Loucy (cell line): ENCODE measurements around the gene SSBP3.

Experiments used
- H2AFZ ChIP-seq: fragments of 200-600 bp; sonication (generic); 2 replicates; pipeline ENCODE4 v1.6.0; 2016; ENCODE audit warnings: antibody characterized with exemption, mild to moderate bottlenecking, low read length, moderate library complexity
- H3F3A ChIP-seq: fragments of 200-600 bp; 2 replicates; pipeline ENCODE4 v1.6.0; 2016; ENCODE audit warnings: antibody characterized with exemption, low read depth, mild to moderate bottlenecking
- H3K27me3 ChIP-seq: fragments of 200-600 bp; sonication (generic); 2 replicates; pipeline ENCODE4 v1.6.1; 2014; ENCODE audit warnings: low read length, mild to moderate bottlenecking; ENCODE audit not compliant: insufficient read depth, poor library complexity, severe bottlenecking
- H3K36me3 ChIP-seq: fragments of 200-600 bp; sonication (generic); 2 replicates; pipeline ENCODE4 v1.6.1; 2016; ENCODE audit warnings: low read length; ENCODE audit not compliant: insufficient read depth
- H3K4me1 ChIP-seq: fragments of 200-600 bp; sonication (generic); 2 replicates; pipeline ENCODE4 v1.5.1; 2014; ENCODE audit warnings: low read length, mild to moderate bottlenecking; ENCODE audit not compliant: insufficient read depth, poor library complexity, severe bottlenecking
- H3K4me2 ChIP-seq: fragments of 200-600 bp; sonication (generic); 2 replicates; pipeline ENCODE4 v1.6.0; 2014; ENCODE audit warnings: antibody characterized with exemption, low read length, low read depth, mild to moderate bottlenecking; ENCODE audit not compliant: poor library complexity, severe bottlenecking
- H3K4me3 ChIP-seq: fragments of 200-600 bp; sonication (generic); 2 replicates; pipeline ENCODE4 v1.5.1; 2014; ENCODE audit warnings: low read length, mild to moderate bottlenecking, mixed read lengths; ENCODE audit not compliant: poor library complexity, severe bottlenecking
- H3K79me2 ChIP-seq: fragments of 200-600 bp; sonication (generic); 2 replicates; pipeline ENCODE4 v1.6.1; 2014; ENCODE audit warnings: low read length; ENCODE audit not compliant: insufficient read depth
- H3K9ac ChIP-seq: fragments of 200-600 bp; sonication (generic); 2 replicates; pipeline ENCODE4 v1.6.0; 2014; ENCODE audit warnings: mild to moderate bottlenecking, low read depth, low read length, moderate library complexity; ENCODE audit not compliant: poor library complexity, severe bottlenecking
- H3K9me2 ChIP-seq: fragments of 200-600 bp; sonication (generic); replicated peaks from 2 replicates; pipeline ENCODE4 v1.6.1; 2016; ENCODE audit warnings: low read depth, low read length, mixed read lengths
- H3K9me3 ChIP-seq: fragments of 200-600 bp; sonication (generic); 2 replicates; pipeline ENCODE4 v1.6.1; 2014; ENCODE audit warnings: mild to moderate bottlenecking, antibody characterized with exemption, low read length, low read depth; ENCODE audit not compliant: insufficient read depth
- H4K20me1 ChIP-seq: fragments of 200-600 bp; sonication (generic); 2 replicates; pipeline ENCODE4 v1.6.0; 2014; ENCODE audit warnings: antibody characterized with exemption, low read length, mild to moderate bottlenecking; ENCODE audit not compliant: insufficient read depth, poor library complexity, severe bottlenecking
- CTCF ChIP-seq: fragments of 200-600 bp; sonication (generic); conservative IDR thresholded peaks from 2 replicates; pipeline ENCODE4 v1.5.1; 2014; ENCODE audit warnings: mild to moderate bottlenecking, antibody characterized with exemption, low read length
- EZH2phosphoT487 ChIP-seq: fragments of 200-600 bp; IDR thresholded peaks from 2 replicates; pipeline ENCODE4 v1.6.1; 2018; ENCODE audit warnings: antibody characterized with exemption, mild to moderate bottlenecking, moderate library complexity, borderline replicate concordance

SSBP3 gene

GRCh38 chr1:54299037-54299436 is 107.2 kb downstream of the SSBP3 start:
- Histone ChIP-seq H3K4me3 (no peak overlapping the region), H3K4me2 (no peak overlapping the region), H3K36me3 (peaks cover 2% of the 10 kb centered on the region; the same call in 1 of the 2 replicates), H3F3A (no peaks in the 10 kb centered on the region), H3K27me3 (no peaks in the 10 kb centered on the region), H3K79me2 (peaks cover 98% of the 10 kb centered on the region; the same call in 1 of the 2 replicates), H3K9ac (no peak overlapping the region), H2AFZ (no peak overlapping the region), H4K20me1 (peaks cover 34% of the 10 kb centered on the region), H3K4me1 (peaks cover 17% of the 10 kb centered on the region), H3K9me3 (no peaks in the 10 kb centered on the region), H3K9me2 (no peaks in the 10 kb centered on the region)
- TF ChIP-seq CTCF, result no peak
- no peak for TF ChIP-seq EZH2phosphoT487

- no peaks in the 10 kb centered on the region for H3K27me3 ChIP-seq
- H3K9me2 ChIP-seq, result no peaks in the 10 kb centered on the region
- no peaks in the 10 kb centered on the region for H3K36me3 ChIP-seq
- H3K4me1 ChIP-seq, result peaks cover 17% of the 10 kb centered on the region
- H3F3A ChIP-seq, result no peaks in the 10 kb centered on the region
- H4K20me1 ChIP-seq, result peaks cover 32% of the 10 kb centered on the region
- H3K4me3 ChIP-seq, result no peak overlapping the region
- peaks cover 93% of the 10 kb centered on the region; the same call in 1 of the 2 replicates for H3K79me2 ChIP-seq
- peak overlapping the region; percentile 41 for H3K4me2 ChIP-seq
- no peaks in the 10 kb centered on the region for H3K9me3 ChIP-seq
- TF ChIP-seq CTCF (no peak), EZH2phosphoT487 (no peak)
- H3K9ac ChIP-seq, result no peak overlapping the region
- no peak overlapping the region for H2AFZ ChIP-seq
Observed at GRCh38 chr1:54298284-54299033, 107.7 kb downstream of the SSBP3 start.

GRCh38 chr1:54297596-54298283 is 108.5 kb downstream of the SSBP3 start:
- Histone ChIP-seq H3K9ac (no peak overlapping the region), H3K27me3 (no peaks in the 10 kb centered on the region), H3K36me3 (no peaks in the 10 kb centered on the region), H3K4me3 (no peak overlapping the region), H3K4me2 (peak overlapping the region; percentile 41), H4K20me1 (peaks cover 28% of the 10 kb centered on the region), H3K9me3 (no peaks in the 10 kb centered on the region), H3K9me2 (no peaks in the 10 kb centered on the region), H3F3A (no peaks in the 10 kb centered on the region), H2AFZ (no peak overlapping the region), H3K4me1 (peaks cover 17% of the 10 kb centered on the region), H3K79me2 (peaks cover 93% of the 10 kb centered on the region; the same call in 1 of the 2 replicates)
- TF ChIP-seq CTCF, result no peak
- TF ChIP-seq EZH2phosphoT487, result no peak
